Measurements from ENCODE around the gene DSG1.

DNA sequence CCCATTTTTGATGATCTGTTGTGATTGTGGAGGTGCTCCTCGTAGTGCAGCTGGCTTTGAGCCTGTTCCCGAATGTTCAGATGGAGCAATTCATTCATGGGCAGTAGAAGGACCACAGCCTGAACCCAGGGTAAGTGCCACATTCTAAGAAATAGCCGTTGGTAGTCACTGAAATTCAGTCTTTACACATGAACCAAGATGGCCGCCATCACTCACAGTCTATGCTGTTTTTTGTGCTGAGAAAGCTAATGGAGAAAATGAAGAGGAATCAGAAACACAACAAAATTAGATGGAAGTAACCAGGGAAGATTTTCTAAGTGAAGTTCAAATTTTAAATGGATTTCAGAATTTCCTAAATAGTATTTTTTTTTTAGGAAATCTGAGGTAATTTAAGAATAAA lies 25.5 kb downstream of the DSG1 start:
- TF ChIP-seq EZH2phosphoT487 (conservative IDR thresholded peaks at IDR 0.05; ENCODE audit: low read length): no peak
- TF ChIP-seq, protein P1, sequence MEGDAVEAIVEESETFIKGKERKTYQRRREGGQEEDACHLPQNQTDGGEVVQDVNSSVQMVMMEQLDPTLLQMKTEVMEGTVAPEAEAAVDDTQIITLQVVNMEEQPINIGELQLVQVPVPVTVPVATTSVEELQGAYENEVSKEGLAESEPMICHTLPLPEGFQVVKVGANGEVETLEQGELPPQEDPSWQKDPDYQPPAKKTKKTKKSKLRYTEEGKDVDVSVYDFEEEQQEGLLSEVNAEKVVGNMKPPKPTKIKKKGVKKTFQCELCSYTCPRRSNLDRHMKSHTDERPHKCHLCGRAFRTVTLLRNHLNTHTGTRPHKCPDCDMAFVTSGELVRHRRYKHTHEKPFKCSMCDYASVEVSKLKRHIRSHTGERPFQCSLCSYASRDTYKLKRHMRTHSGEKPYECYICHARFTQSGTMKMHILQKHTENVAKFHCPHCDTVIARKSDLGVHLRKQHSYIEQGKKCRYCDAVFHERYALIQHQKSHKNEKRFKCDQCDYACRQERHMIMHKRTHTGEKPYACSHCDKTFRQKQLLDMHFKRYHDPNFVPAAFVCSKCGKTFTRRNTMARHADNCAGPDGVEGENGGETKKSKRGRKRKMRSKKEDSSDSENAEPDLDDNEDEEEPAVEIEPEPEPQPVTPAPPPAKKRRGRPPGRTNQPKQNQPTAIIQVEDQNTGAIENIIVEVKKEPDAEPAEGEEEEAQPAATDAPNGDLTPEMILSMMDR (IDR thresholded peaks at IDR 0.05; ENCODE audit: insufficient read depth, low read length, poor library complexity, severe bottlenecking): no peak

Measured in SU-DHL-6 (cell line).